ENCODE data around the gene CMA1. TPM values are rescaled to one million over a fixed set of nuclear protein-coding genes. Genes with fewer than 3 reads are reported as not detected.

The CMA1 gene
- total and polyA plus RNA-seq, 4 experiments from 2014 or later = not detected

- no peaks in the 10 kb centered on the region for H3K27me3 Mint-ChIP-seq
- Histone ChIP-seq H3K27ac (ENCODE audit: low read depth, low read length) (no peak overlapping the region), H3K4me3 (ENCODE audit: low read length in 2 of 2) (no peak overlapping the region), H3K4me1 (ENCODE audit: insufficient read depth, low read length) (no peaks in the 10 kb centered on the region), H3K9me3 (ENCODE audit: control insufficient read depth in 1 of 2, low read length in 2 of 2) (no peaks in the 10 kb centered on the region), H3K36me3 (ENCODE audit: insufficient read depth, low read length) (no peaks in the 10 kb centered on the region), H3K27me3 (ENCODE audit: insufficient read depth, low read length) (no peaks in the 10 kb centered on the region)
- intact Hi-C loops (cut with micrococcal nuclease) = no loop called here
- CTCF ChIA-PET (ENCODE audit: partially characterized antibody) = no interaction called here
- no peak overlapping the region for H3K27ac Mint-ChIP-seq
- peaks cover 0 to 4% (median 1%) of the 10 kb centered on the region in 4 donors for H3K4me1 Mint-ChIP-seq
- peaks cover under 1 to 13% (median 7%) of the 10 kb centered on the region in 8 donors for H3K9me3 Mint-ChIP-seq
- peaks cover 4 to 20% of the 10 kb centered on the region in 2 donors for H3K36me3 Mint-ChIP-seq
- no peak for DNase-seq
- POLR2A ChIA-PET (ENCODE audit: partially characterized antibody) = no interaction called here
- H3K4me3 Mint-ChIP-seq = no peak overlapping the region
Measured at GRCh38 chr14:24456980-24457379, 51.1 kb downstream of the CMA1 start.

Other genes starting within 250 kb of the CMA1 start
- gene TGM1, start 245.1 kb downstream of the CMA1 start, total RNA-seq = 10 to 100 TPM; 11.0 to 16.1 TPM
- under 1 TPM; 0.11 to 0.12 TPM for gene TGM1, start 245.1 kb downstream of the CMA1 start, polyA plus RNA-seq
- gene RABGGTA, start 236.7 kb downstream of the CMA1 start, total RNA-seq = 10 to 100 TPM; 55.6 to 62.5 TPM
- gene RABGGTA, start 236.7 kb downstream of the CMA1 start, polyA plus RNA-seq = 10 to 100 TPM; 22.9 to 32.5 TPM
- gene DHRS1, start 208.5 kb downstream of the CMA1 start, total RNA-seq = 10 to 100 TPM; 37.6 to 38.6 TPM
- gene DHRS1, start 208.5 kb downstream of the CMA1 start, polyA plus RNA-seq = 10 to 100 TPM; 31.4 to 32.9 TPM
- gene NOP9, start 208.4 kb downstream of the CMA1 start, total RNA-seq = 10 to 100 TPM; 23.1 to 28.1 TPM
- 1 to 10 TPM in 1 of 2 donors, under 1 TPM in 1; 0.83 to 1.6 TPM for gene NOP9, start 208.4 kb downstream of the CMA1 start, polyA plus RNA-seq
- 10 to 100 TPM; 22.3 to 26.0 TPM for gene CIDEB, start 200.3 kb downstream of the CMA1 start, total RNA-seq
- gene CIDEB, start 200.3 kb downstream of the CMA1 start, polyA plus RNA-seq = 10 to 100 TPM; 17.2 to 24.3 TPM
- 10 to 100 TPM; 18.0 to 18.8 TPM for gene LTB4R2, start 198.1 kb downstream of the CMA1 start, total RNA-seq
- gene LTB4R2, start 198.1 kb downstream of the CMA1 start, polyA plus RNA-seq = 1 to 10 TPM; 2.3 to 3.2 TPM
- 10 to 100 TPM; 19.5 to 20.0 TPM for gene LTB4R, start 196.8 kb downstream of the CMA1 start, total RNA-seq
- gene LTB4R, start 196.8 kb downstream of the CMA1 start, polyA plus RNA-seq = 10 to 100 TPM in 1 of 2 donors, 1 to 10 TPM in 1; 9.6 to 10.6 TPM
- 1 to 10 TPM; 7.1 to 8.1 TPM for gene ADCY4, start 173.2 kb downstream of the CMA1 start, total RNA-seq
- gene ADCY4, start 173.2 kb downstream of the CMA1 start, polyA plus RNA-seq = under 1 TPM; 0.48 to 0.62 TPM
- gene RIPK3, start 168.3 kb downstream of the CMA1 start, total RNA-seq = 10 to 100 TPM; 63.0 to 63.5 TPM
- gene RIPK3, start 168.3 kb downstream of the CMA1 start, polyA plus RNA-seq = 10 to 100 TPM in 1 of 2 donors, 1 to 10 TPM in 1; 6.2 to 16.7 TPM
- not detected for gene NFATC4, start 140.1 kb downstream of the CMA1 start, total RNA-seq
- gene NFATC4, start 140.1 kb downstream of the CMA1 start, polyA plus RNA-seq = not detected
- under 1 TPM in 1 of 2 experiments, not detected in 1; 0.32 TPM for gene NYNRIN, start 109.3 kb downstream of the CMA1 start, total RNA-seq
- gene NYNRIN, start 109.3 kb downstream of the CMA1 start, polyA plus RNA-seq = under 1 TPM in 1 of 2 donors, not detected in 1; 0.02 TPM
- gene CBLN3, start 78.6 kb downstream of the CMA1 start, total RNA-seq = 1 to 10 TPM; 3.8 to 6.1 TPM
- under 1 TPM in 1 of 2 donors, not detected in 1; 0.41 TPM for gene CBLN3, start 78.6 kb downstream of the CMA1 start, polyA plus RNA-seq
- 100 to 1,000 TPM; 137 to 142 TPM for gene KHNYN, start 78.3 kb downstream of the CMA1 start, total RNA-seq
- 10 to 100 TPM; 11.6 to 21.4 TPM for gene KHNYN, start 78.3 kb downstream of the CMA1 start, polyA plus RNA-seq
- 100 to 1,000 TPM; 102 to 109 TPM for gene SDR39U1, start 65.5 kb downstream of the CMA1 start, total RNA-seq
- gene SDR39U1, start 65.5 kb downstream of the CMA1 start, polyA plus RNA-seq = 10 to 100 TPM; 43.2 to 56.8 TPM
- gene CTSG, start 68.0 kb upstream of the CMA1 start, total RNA-seq = not detected
- gene CTSG, start 68.0 kb upstream of the CMA1 start, polyA plus RNA-seq = not detected
- gene GZMH, start 101.4 kb upstream of the CMA1 start, total RNA-seq = not detected
- gene GZMH, start 101.4 kb upstream of the CMA1 start, polyA plus RNA-seq = 1 to 10 TPM in 1 of 2 donors, under 1 TPM in 1; 0.63 to 8.1 TPM
- gene GZMB, start 125.9 kb upstream of the CMA1 start, total RNA-seq = not detected
- under 1 TPM; 0.21 to 0.82 TPM for gene GZMB, start 125.9 kb upstream of the CMA1 start, polyA plus RNA-seq

Measured in CD4-positive, alpha-beta memory T cell (primary cell).